Neural crest cell (in vitro differentiated cells): ENCODE measurements around the gene TMEM39B. TPM values are rescaled to one million over a fixed set of nuclear protein-coding genes. Genes with fewer than 3 reads are reported as not detected.
"Not testable (repeated sequence)": the region's sequence is repeated elsewhere in the genome, so short reads cannot be mapped to it uniquely, and the experiment has no call there.

Experiments used
- DNase-seq: peaks from one replicate; pipeline ENCODE4 v3.0.0; 2021; ENCODE audit warnings: low read depth, mixed read lengths, low spot score
- H3K27ac Mint-ChIP-seq: one replicate; pipeline ENCODE4 v1.8.0; 2021; ENCODE audit warnings: mild to moderate bottlenecking, mixed read lengths; ENCODE audit not compliant: unreplicated experiment
- H3K27me3 Mint-ChIP-seq: 2 replicates; pipeline ENCODE4 v1.8.0; 2021; ENCODE audit warnings: low read depth, mild to moderate bottlenecking, mixed read lengths
- H3K36me3 Mint-ChIP-seq: 2 replicates; pipeline ENCODE4 v1.8.0; 2021; ENCODE audit warnings: low read depth, mild to moderate bottlenecking, mixed read lengths
- H3K4me1 Mint-ChIP-seq: 2 replicates; pipeline ENCODE4 v1.8.0; 2021; ENCODE audit warnings: mixed read lengths
- H3K4me3 Mint-ChIP-seq: one replicate; pipeline ENCODE4 v1.8.0; 2021; ENCODE audit warnings: mild to moderate bottlenecking, mixed read lengths
- H3K9me3 Mint-ChIP-seq: 2 replicates; pipeline ENCODE4 v1.8.0; 2021; ENCODE audit warnings: mixed read lengths
- CTCF ChIP-seq: fragments of 200-600 bp; sonication (generic); conservative IDR thresholded peaks from 2 replicates; pipeline ENCODE4 v1.5.0; 2021; ENCODE audit warnings: antibody characterized with exemption, mild to moderate bottlenecking
- total RNA-seq: library from RNA; stranded (reverse); gene quantifications from 2 replicates; pipeline ENCODE4 v1.2.1, GENCODE V29; 2021

The TMEM39B gene
- total RNA-seq, 1 donor from 2014 or later: 34.8 TPM

- no peak for TF ChIP-seq CTCF
- Mint-ChIP-seq H3K4me3 (no peak overlapping the region), H3K36me3 (no peaks in the 10 kb centered on the region), H3K27ac (no peak overlapping the region), H3K9me3 (no peaks in the 10 kb centered on the region), H3K4me1 (peaks cover 26% of the 10 kb centered on the region), H3K27me3 (no peaks in the 10 kb centered on the region)
- no peak for DNase-seq
These were observed 55.7 kb downstream of the TMEM39B start for GRCh38 chr1:32128479-32128878.

GRCh38 chr1:32128964-32129363 lies 56.2 kb downstream of the TMEM39B start:
- no peak for TF ChIP-seq CTCF
- Mint-ChIP-seq H3K4me1 (peaks cover 26% of the 10 kb centered on the region), H3K27me3 (no peaks in the 10 kb centered on the region), H3K27ac (peak overlapping the region; percentile 50), H3K36me3 (no peaks in the 10 kb centered on the region), H3K4me3 (no peak overlapping the region), H3K9me3 (no peaks in the 10 kb centered on the region)
- DNase-seq: no peak

GRCh38 chr1:32133950-32134280 lies 61.2 kb downstream of the TMEM39B start:
- not testable (repeated sequence) for H3K36me3 Mint-ChIP-seq, H3K4me3 Mint-ChIP-seq, H3K27me3 Mint-ChIP-seq, H3K4me1 Mint-ChIP-seq, DNase-seq, H3K9me3 Mint-ChIP-seq, H3K27ac Mint-ChIP-seq

- Mint-ChIP-seq H3K4me3 (no peak overlapping the region), H3K27me3 (no peaks in the 10 kb centered on the region), H3K4me1 (peaks cover 6% of the 10 kb centered on the region), H3K9me3 (no peaks in the 10 kb centered on the region), H3K36me3 (no peaks in the 10 kb centered on the region), H3K27ac (no peak overlapping the region)
- no peak for DNase-seq
- no peak for TF ChIP-seq CTCF
These were observed 64.4 kb downstream of the TMEM39B start for GRCh38 chr1:32137111-32137510.

GRCh38 chr1:32138965-32139364 lies 66.2 kb downstream of the TMEM39B start:
- H3K27ac Mint-ChIP-seq: no peak overlapping the region
- no peaks in the 10 kb centered on the region for H3K36me3 Mint-ChIP-seq
- H3K4me1 Mint-ChIP-seq: peaks cover 19% of the 10 kb centered on the region
- TF ChIP-seq CTCF: no peak
- no peaks in the 10 kb centered on the region for H3K9me3 Mint-ChIP-seq
- H3K4me3 Mint-ChIP-seq: no peak overlapping the region
- H3K27me3 Mint-ChIP-seq: no peaks in the 10 kb centered on the region
- no peak for DNase-seq

GRCh38 chr1:32142446-32143301 lies 69.9 kb downstream of the TMEM39B start:
- H3K4me1 Mint-ChIP-seq: peaks cover 19% of the 10 kb centered on the region
- H3K36me3 Mint-ChIP-seq: peaks cover 4% of the 10 kb centered on the region
- H3K27ac Mint-ChIP-seq: peak overlapping the region; percentile 23
- H3K9me3 Mint-ChIP-seq: no peaks in the 10 kb centered on the region
- H3K27me3 Mint-ChIP-seq: no peaks in the 10 kb centered on the region
- no peak overlapping the region for H3K4me3 Mint-ChIP-seq
- TF ChIP-seq CTCF: no peak
- DNase-seq: peak; percentile 5

- H3K27me3 Mint-ChIP-seq, DNase-seq, H3K4me3 Mint-ChIP-seq, H3K9me3 Mint-ChIP-seq, H3K27ac Mint-ChIP-seq: not testable (repeated sequence)
- peaks cover 10% of the 10 kb centered on the region for H3K36me3 Mint-ChIP-seq
- H3K4me1 Mint-ChIP-seq: peaks cover 19% of the 10 kb centered on the region
These were observed 70.6 kb downstream of the TMEM39B start for GRCh38 chr1:32143302-32143695.
